Stromal cell of bone marrow (primary cell): ENCODE results near the gene SDK1.
A peak's percentile ranks its signal among the peaks of the same experiment; 100 is the strongest.

Experiments used
- DNase-seq: peaks from one replicate; pipeline ENCODE4 v3.0.0-alpha.2; 2012; ENCODE audit warnings: low read depth

Gene SDK1

DNA sequence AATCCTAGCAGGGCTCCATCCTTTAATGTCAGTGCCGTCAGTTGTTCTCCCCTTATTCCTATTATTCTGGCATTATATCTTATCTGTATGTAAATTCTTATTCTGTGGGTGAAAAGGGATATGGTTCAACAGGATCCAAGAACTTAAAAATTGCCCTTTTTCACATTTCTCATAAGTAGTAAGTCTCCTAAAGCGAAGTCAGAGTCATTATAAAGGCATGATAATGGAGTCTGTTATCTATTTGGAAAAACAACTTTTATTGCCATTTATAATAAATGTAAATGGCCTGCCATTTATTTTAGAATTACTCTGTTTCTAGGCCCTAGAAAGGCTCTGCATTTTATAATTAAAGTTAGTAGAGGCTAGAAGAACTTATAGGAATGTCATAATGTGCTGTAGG lies 31.3 kb downstream of the SDK1 start:
- DNase-seq = no peak

DNA sequence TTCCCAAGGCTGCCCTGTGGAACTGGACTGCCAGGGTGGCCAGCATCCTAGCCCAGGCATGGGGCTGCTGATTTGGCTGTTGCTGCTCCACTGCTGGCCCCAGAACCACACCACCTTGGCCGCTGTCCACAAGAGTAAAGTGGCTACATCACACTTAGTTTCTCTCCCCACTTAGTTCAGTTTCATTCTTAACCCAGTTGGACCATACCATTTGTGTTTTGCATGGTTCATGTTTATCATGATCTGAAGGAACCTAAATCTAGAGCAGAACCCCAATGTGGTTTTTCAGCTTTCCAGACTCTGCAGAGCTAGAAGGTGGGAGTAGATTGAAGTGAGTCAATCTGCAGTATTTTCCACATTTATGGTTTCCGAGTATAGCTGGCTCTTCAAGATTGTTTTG lies 32.8 kb downstream of the SDK1 start:
- no peak for DNase-seq

DNA sequence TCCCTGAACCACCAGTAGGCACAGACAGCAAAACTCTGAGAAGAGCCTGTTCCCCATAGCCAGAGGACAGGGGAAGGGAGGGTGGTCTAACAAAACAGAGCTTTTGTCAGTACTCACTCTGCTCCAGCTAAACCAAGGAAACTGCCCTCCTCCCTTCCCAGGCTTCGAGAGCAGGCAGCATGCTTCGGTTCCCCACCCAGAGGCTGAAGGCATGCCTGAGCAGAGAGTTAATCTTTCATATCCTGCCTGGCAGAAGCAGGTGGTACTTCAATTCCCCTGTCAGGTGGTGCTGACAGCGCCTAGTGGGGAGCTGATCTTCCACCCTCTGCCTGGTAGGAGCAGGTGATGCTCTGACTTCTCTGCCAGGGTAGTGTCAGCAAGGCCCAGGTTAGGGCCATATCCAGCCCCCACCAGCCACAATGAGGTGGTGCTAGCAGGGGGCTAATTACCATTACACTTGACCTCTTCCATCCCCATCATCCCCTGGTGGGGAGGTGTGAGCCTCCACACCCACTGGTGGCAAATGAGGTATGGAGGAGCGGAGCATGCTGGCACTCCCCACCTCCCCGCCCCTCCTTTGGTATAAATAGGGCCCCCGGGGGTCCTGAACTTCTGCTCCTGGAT lies 35.1 kb downstream of the SDK1 start:
- no peak for DNase-seq

DNA sequence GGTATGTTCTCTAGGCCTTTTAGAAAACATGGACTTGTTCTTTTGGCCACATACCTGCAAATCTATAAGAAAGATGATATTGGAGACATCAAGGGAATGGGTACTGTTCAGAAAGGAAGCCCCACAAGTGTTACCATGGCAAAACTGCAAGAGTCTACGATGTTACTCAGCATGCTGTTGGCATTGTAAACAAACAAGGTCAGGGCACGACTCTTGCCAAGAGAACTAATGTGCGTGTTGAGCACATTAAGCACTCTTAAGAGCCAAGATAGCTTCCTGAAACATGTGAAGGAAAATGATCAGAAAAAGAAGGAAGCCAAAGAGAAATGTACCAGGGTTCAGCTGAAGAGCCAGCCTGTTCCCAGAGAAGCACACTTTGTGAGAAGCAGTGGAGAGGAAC lies 37.1 kb downstream of the SDK1 start:
- DNase-seq = no peak

DNA sequence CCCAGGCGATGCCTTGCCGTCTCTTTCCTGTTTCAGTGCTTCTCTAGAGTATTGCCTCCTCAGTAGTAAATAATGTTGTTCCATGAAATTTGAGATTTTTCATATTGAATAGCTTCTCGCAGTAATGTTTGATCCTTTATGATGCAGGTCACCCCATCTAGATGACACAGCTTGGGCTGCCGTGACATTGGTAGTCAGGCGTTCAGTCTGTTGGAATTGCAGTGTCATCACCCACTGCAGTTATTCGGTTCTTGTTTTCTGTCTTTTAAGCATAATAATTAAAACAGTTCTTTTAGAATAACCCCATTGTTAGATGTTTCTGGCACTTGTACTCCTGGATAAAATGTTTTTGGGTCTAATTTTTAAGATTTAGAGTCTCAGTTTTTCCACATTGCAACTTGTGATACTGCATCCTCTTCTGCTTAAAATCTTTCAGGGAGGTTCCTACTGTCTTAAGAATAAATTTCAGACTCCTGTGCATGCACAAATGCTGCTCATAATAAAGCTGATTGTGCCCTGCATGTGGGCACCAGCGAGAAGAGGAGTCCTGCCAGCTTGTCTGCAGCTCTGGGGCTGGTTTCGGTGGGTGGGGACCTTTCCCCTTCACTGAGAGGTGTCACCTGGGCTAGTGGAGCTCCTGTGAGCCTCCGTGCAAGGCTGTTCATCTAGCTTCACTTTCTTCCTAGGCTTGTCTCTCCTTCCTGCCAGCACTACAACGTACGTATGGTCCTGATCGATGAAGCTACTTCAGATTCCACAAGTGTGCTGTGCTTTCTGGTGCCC lies 44.8 kb downstream of the SDK1 start:
- DNase-seq = no peak

DNA sequence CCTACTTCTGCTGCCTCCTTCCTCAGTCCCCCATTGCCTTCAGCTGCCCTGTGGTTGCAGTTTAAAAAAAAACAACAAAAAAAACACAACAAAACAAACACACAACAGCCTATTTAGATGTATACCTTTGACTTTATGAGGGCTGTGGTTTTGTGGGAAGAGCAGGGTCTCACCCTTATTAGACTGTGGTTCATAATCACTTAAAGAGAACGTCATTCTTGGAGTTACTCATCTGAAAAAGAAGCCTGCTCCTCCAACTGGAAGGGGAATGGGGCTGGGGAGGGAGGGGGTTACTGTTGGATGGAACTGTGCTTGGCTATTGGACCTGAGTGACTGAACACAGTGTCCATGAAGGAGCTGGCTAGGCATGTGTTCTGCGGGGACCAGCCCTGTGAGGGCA lies 48.1 kb downstream of the SDK1 start:
- DNase-seq = no peak

DNA sequence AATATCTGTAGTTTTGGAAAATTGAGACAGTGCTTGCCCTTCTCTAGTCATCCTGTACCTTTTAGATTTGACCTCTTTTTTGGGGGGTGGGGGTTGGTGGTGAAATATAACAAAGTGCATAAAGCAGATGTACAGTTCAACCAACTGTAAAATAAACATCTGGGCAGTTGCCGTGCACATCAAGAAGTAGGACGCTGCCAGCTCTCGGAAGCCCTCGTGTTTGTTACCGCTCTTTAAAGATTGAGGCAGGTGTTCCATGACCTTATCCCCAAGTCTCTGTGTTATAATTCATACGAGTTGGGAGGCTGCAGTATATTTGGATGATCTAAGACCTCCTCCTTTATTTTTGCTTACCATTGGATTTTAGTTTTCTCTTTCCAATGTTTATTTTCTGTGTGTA lies 55.1 kb downstream of the SDK1 start:
- DNase-seq = no peak

DNA sequence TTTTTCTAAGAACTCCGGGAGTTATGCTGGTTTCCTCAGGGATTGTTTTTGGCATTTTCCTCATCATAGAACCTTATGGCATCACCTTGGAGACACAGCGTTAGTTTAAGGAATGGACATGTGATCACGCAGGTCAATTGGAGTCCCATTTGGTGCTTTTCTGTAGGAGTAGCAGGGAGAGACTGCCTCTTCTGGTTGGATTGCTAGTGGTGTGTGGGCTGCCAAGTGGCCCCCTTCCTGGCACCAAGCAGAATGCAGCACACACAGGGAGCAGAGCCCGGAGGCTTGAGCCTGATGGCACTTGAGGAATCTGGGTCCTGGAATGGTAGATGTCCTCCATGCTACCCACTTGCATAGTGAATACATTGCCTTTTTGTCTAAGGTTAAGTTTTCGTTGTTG lies 57.9 kb downstream of the SDK1 start:
- DNase-seq = no peak

DNA sequence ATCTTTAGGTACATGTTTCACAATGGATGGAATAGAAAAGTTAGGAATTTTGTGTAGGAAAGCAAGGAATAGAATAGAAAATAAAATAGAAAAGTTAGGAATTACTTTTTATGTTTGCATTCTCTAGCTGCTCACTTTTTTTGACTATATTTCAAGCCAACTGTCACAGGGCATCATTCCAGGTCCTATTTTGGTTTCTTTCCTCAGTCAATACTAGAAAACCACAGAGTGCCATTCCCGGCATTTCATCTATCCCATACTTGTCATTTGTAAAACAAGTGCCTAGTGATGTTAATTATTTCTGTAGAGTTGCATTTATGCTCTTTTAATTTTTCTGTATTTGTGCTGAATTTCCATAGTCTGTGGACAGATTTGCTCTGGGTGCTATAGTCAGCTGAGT lies 66.2 kb downstream of the SDK1 start:
- no peak for DNase-seq

DNA sequence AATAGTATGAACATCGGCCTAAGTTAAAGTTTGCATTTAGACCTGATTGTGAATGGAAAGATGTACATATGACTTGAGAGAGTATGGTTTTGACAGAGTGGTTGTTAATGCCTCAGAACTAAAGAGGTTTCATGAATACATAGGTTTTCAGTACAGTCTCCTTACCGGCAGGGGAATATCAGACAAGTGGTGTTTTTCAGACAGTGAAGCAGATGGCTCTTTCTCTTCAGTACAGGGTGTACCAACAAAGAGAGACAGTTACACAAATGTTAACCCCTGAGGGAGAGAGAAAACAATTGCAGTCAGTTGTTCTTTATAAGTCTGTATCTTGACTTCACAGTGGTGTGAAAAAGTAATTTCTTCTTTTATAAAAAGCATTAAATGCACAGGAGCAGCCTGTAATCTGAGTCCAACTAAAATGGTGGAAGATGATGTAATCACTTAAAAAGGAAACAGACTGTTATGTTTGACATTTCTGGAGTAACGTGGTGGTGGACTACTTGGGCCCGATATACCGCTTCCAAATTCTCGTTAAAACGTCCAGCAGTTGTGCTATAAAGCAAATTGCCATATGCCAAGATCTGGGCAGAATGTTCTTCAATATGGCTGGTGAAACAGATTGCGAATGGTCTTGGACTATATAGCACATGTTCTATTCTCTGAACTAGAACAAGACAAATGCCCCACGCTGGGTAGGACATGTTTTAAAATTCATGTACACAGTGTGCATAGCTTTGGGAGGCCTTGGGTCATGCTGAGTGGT lies 69.2 kb downstream of the SDK1 start:
- DNase-seq = no peak

DNA sequence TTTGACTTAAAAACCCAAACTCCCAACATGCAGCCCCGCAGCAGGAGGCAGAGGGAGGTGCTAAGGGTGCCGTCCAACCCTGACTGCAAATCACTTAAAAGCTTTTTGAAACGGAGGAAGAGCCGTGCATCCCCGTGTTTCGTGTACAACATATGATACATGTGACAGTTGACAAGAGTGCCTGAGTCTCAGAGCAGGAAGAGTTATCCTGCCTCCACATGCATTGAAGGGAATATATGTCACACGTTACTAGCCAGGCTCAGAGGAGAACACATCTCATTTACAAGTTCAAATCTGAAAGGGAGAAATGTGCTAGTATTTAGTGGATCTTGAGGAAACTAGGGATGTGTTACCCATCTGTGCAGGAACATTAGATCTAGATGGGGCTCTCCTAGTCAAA lies 69.9 kb downstream of the SDK1 start:
- DNase-seq = no peak

DNA sequence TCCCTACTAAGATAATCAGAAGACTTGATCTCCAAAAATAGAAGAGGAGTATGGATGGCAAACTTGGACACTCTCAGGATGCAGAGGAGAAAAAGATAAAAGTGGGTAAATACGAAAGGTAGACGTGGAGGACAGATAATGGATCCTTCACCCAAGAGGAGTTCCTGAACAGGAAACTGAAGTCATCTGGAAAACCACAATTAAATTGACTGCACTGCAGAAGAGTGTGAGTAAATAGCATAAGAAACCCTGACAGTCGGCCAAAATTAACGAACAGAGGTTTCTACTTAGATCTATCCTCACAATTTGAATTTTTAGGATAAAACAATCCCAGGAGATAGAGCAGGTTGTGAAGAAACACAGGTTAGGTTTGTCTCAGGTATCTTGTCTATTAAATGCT lies 70.5 kb downstream of the SDK1 start:
- no peak for DNase-seq

DNA sequence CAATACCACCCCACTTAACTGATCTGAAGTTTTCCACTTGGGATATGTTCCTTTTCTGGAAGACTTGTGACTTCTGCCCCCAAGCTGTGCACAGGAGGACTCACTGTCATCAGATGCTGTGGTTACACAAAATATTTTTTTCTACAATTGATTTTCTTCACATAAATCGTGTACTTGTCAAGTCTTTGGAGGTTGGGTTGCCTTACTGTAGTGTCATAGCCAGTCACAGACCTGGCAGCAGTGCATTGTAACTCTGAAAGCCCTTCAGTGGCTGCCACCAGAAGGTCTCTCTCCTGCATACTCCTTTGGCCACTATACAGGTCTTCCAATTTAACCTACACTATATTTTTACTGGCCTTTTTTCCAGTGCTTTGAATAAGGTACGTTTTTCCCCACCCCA lies 73.2 kb downstream of the SDK1 start:
- no peak for DNase-seq

DNA sequence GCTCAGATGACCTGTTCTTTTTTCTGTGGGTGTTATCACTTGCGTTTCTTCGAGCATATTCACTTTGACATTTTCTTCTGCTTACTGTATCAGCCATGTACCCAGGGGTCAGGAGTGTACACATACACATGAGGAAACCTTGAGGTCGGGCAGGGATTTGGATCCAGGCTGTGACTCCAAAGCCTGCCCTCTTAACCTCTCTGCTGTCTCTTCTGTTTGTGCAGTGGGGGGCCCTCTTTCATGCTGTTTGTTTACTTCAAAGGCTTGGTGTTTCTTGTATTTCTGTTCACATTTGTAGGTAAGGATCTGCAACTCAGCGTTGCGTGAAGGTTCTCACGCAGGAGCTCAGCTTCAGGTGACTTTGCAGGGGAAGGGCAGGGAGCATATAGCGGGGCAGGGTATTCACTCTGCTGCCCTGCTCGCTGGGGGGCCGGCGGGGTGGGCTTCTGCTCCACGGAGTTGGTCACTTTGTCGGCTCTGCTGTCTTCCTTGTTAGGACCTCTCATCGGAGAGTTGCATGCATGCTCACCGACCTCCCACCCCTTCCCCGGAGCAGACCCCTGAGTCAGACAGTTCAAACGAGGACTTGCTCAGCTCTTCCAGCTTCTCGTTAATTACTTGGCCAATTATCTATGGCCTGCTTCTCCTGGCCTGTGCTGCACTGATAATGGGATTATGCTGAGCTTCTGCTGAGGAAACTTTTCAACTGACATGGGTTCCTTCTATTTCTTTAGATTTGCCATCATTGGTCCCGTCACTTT lies 77.5 kb downstream of the SDK1 start:
- DNase-seq = no peak

DNA sequence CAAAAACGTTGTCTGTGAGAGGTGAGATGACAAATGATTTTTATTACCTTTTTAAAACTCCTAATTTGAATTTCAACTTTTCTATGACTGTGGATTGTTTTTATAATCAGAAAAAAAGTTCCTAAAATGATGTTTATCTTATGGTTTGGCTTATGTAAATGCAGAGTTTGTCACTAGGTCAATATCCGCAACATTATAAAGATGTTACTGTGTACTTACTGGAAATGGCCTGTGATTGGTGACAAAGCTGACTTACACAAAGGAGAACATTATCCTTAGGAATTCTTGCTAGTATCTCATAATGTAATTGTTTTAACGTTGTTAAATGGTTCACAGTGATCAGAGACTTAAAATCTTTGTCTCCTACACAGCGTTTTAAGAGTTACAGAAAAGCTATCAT lies 79.0 kb downstream of the SDK1 start:
- DNase-seq = no peak

DNA sequence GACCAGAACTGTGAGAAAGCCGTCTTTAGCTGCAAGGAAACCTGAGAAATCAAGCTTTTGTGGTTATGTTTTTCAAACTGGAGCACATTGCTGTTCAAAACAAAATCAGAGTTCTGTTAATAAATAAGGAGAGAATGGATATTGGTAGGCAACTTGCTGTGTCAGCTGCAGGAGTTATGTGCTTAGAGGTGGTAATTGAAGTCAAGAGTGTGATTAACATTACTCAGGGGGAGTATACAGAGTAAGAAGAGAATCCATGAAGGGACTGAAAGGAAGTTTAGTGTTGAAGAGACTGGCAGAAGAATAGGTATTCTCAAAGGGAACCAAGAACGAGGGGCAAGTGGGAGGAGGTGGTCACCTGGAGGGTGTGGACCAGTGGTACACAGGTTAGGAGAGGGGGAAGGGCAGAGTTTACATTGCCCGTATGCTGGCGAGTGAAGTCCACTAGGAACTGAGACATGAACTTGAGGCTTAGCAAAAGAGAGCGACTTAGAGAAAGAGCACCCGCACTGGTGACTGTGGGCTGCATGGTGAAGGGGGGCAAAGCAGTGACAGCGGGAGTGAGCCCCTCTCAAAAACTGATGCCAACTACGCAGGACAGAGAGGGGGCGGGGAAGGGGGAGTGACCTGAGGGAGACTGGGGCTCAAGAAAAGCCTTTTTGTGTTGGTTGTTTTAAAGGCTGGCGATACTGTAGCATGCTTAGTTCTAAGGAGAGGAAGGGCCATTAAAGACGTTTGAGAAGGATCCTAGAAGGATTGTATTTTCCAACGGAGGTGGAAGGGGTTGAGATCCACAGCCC lies 80.0 kb downstream of the SDK1 start:
- DNase-seq = no peak

DNA sequence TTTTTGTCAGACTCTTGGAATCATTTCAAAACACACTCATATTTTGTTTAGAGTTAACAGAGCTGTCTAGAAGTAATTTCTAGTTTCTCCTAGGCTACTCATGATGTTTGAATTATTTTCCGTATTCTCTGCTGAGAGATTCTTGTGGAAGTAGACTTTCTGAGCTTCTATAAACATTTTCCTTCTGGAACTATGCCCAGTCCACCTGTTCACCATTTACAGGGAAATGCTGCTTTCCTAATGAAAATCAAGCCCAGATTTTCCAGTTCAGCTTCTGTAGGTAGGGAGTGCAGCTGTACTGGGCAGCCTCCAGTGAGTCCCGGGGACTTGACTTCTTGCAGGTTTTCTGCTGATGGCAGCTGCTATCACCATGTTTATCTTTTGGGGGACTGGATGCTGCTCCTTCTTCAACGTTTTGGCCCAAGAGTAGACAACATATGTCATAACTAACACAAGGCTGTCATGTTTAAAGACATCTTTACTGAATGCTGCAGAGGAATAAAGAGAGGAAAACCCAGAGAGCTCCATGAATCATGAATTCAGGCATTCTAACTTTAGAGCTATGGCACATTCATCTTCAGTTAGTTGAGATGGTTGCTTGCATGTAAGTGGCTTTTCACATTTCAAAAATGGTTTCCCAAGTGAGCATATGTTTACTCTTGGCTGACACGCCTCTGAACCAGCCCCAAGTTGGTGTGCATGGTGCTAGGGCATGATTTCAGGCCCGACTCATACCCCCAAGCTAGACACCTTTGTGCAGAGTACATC lies 85.6 kb downstream of the SDK1 start:
- no peak for DNase-seq

DNA sequence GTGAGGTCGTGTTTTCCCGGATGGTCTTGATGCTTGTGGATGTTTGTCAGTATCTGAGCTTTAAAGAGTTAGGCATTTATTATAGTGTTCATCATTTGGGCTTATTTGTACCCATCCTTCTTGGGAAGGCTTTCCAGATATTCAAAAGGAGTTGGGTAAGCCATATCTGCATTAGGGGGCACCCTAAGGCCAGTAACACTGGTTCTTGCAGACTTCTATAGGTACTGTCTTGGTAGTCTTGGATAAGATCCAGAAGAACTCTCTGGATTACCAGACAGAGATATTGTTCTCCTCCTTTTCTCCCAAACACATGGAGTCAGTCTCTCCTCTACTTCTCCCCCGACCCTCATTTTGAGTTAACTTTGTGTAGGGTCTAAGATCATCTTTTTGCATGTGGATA lies 92.8 kb downstream of the SDK1 start:
- no peak for DNase-seq

DNA sequence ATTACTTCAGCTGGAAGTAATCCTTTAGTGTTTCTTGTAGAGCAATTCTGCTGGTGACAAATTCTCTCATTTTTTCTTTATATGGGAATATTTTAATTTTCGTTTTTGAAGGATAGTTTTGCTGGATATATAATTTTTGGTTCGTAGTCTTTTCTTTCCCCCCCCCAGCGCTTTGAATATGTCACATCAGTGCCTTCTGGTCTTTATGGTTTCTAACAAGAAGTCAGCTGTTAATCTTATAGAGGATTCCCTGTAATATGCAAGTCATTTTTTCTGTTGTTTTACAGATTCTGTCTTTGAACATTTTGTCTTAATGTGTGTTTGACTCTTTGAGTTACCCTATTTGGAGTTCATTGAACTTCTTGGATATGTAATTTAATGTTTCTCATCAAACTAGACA lies 96.3 kb downstream of the SDK1 start:
- no peak for DNase-seq

DNA sequence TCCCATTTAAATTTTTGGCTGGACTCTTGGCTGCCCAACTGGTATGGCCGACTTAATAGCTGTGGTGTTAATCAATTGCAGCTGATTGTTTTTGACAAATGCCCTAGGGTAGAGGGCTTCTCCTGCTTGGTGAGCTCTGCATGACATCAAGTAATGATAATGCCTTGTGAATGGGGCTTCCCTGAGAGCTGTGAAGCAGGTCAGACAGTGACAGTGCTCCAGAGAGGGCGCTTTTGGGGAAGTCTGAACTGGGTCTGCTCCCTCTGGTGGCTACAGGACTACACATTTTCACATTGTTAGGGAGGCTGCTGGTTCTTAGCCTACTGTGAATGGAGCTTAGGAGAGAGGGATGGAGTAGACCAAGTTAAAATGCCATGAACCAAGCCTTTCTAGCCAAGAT lies 98.8 kb downstream of the SDK1 start:
- DNase-seq = no peak

DNA sequence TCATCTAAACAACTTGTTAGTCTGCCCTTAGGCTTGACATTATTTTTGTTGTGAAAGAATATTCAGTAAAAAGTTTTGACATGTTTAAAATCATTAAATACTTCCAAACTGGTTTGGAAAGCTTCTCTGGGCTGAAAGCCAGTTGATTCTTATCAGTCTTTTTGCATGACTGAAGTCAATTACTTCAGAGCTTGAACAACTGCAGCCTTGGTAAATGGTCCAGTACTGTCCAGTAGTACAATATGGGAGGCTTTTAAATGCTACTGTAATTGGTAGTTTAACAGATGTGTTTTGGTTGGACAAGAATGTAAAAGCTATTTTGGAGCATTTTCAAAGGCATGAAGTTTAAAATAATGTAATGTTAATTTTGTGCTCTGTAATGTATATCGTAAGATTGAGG lies 103.4 kb downstream of the SDK1 start:
- peak; percentile 25 for DNase-seq
